DMS153 treated with DMSO at 0.1 percent for 48 hours (cell line): ENCODE results near the gene TJAP1.
"Not testable (repeated sequence)": the region's sequence is repeated elsewhere in the genome, so short reads cannot be mapped to it uniquely, and the experiment has no call there.

Experiments used
- DNase-seq: peaks from one replicate; lab custom pipeline; 2025; ENCODE audit not compliant: unreplicated experiment; lab: John Stamatoyannopoulos, UW

The TJAP1 gene

DNA sequence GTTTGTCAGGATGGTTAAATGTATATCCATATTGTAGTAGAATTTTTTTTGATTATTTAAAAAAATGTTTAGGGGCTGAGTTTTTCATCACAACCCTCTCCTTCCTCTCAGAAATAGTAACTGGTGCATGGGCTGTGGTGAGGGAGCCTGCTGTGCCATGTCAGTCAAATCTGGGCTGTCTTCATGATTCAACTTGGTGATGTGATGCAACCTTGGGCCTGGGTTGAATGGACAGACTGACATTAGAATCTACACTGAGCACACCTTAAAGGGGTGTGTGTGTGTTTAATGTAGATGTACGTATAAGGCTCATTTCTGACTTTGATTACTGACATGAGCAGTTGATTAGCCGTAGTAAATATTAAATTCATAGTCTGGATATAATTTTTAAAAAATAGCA is 3.7 kb downstream of the TJAP1 start:
- DNase-seq = no peak

DNA sequence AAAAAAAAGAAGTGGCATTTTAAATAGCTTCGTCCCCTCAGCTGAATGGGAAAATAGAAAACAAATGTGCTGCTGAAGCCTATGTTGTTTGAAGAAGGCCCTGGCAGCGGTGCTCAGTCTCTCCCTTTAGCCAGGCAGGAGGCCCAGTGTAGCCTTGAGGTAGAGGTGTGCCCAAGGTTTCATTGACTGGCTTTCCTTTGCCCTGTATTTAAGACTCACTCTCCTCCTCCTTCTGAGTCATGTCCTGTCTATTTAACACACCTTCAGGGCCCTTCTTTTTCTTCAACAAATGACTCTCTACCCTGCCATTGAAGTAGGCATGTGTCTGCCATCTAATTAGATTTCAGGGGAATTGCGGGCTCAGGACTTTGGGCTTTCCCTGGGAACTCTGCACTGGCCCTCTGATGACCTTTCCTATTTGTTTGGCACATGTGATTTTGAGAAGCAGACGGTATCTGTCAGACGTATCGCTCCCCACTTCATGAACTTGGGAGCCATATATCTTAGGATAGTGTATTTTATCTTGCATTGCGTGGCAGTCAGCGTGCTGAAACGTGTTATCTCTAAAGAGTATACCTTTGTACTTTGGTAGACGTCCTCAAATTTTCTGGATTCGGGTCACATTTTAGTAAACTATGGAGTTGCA is 4.3 kb downstream of the TJAP1 start:
- no peak for DNase-seq

DNA sequence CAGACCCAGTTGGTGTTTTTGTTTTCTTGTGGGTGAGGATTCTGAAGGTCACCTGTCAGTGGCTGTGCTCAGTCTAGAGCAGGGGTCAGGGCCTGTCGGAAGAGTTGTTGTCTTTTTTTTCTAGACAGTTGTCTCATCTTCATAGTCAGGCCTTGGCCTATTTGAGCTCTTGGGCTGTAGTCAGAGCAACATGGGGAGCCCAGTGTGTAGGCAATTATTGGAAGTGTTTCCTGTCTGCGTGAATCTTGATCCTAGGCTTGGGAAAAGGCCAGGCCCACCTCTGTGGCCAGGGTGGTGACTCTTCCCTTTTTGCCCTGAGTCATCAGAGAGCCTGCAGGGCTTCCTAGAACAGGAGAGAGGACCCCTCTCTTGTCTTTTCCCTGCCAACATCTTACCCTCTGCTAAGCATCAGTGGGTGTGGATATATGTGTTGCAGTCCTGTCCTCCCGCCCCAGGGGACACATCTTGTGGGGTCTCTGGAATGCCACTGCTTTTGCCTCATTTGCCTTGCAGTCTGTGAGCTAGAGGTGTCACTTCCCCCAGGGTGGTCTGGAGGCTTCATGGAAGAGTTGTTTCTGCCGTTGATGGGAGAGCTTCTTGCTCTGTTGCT is 11.4 kb downstream of the TJAP1 start:
- no peak for DNase-seq

DNA sequence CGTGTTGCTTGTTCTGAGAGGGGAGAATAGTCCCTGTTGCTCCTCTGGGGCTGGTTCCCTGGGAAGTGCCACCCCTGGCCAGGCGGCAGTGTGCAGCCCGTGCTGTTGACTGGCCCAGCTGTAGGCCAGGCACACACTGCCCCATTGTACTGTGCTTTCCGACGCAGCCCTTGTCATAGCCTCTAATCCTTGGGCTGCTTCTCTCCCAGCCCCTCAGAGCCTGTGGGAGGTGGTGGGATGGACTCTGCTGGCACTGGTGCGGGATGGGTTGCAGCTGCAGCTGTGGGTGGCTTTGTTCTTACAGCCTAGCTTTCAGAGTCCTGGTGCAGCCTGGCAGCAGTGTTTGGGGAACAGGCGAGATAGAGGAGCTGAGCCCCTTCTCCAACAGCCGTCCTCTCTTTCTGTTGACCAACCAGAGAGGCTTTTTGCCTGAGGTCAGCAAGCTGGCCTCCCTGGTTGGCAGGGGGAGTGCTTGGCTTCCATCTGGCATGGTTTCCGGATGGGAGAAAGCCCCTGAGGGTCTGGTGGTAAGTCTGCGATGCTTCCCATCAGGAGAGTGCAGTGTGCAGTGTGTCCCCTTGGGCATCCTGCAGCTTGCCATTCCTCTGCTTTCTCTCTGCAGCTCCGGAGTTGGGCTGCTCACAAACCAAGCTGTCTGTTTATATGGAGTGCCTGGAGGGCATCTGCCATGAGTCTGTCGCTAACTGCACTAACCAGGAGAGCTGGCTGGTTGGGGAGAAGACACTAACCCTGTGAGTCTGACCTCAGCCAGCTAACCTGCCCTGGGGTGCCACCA is 12.1 kb downstream of the TJAP1 start:
- no peak for DNase-seq

DNA sequence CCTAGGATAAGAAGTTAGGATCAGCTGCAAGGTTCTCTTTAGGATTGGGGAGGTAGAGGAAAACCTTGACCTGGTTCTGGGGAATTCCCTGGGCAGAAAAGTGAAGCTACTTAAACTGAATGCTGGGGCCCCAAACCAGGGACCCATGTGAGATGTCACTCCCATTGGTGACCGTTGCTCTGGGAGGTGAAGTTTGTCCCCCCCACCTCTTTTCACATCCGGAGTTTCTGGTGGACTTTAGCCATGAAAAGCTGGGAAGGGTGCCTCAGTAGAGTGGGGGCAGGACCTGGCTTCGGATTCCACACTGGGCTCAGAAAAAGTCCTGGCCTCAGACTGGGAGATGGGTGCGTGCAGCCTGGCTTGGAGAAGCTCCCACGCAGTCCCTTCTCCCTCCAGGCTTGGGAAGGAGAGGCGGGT is 13.2 kb downstream of the TJAP1 start:
- DNase-seq = no peak

DNA sequence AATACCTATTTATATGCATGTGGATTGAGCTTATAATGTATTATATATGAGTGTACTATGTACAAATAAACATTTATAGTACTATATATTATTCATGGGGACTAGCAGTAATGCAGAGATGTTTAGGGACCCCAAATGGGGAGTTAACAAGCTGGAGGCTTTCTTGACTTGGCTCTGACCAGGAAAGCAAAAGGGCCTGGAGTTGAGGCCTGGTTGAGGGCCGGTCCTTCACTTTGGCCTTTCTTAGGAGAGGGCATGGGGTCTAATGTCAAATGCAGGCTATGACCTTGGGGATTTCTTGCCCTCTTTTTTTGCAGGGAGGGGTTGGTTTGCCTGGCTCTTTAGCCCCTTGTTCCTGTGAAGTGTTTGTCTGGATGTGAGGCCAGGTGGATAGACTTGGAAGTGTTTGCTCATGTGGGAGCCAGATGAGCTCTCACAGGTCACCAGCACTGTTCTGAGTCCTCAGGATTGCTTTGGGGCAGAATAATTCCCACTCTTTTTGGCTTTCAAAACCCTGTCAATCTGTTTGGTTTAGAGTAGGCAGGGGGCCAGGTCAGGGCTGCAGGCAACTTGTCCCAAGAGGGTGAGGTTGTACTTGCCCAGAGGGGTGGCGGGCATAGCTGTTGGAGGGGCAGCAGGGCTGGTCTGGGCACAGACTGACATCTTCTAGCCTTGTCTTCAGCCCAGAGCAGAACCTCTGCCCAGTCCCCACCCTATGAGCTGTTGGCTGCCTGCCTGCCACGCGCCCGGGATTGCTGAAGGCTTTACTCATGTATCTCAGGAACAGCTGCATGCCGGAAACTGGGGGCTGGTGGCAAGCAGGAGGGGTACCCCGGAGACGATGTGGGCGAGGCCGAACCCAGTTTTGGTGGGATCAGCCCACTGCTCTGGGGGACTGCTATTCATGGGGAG is 14.6 kb downstream of the TJAP1 start:
- DNase-seq = no peak

DNA sequence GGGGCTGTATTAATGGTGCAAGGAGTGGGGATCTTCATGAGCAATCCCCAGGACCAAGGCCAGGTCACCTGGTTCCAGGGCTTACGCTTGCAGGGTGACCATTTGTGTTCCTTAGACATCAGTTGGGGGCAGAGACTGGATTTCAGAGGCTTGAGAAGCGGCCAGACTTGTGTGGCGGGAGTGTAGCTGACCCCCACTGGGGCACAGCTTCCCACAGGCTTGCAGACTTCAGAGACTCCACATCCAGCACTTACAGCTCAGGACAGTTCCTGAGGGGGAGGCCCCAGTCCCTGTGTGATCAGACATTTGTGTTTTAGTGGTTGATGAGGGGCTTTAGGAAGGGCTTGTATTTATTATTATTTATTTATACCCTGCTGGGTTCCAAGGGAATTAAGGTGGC is 15.3 kb downstream of the TJAP1 start:
- DNase-seq = no peak

DNA sequence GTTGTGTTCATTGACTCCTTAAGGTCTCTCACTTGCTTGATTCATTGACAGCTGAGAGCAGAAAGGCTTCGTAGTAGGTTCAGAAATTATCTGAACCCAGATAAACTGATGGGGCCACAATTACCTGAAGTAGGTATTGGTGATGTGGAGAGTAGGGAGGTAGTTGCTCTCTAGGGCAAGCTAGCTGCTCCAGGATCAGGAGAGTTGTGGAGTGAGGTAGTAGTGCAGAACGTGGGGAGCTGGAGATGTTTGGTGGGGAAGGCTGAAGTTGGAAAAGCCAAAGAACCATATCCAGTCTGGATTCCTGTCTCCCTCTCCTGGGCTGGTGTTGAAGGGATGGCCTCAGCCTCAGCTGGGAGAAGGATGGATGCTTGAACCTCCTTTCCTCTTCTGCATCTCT is 15.9 kb downstream of the TJAP1 start:
- no peak for DNase-seq

DNA sequence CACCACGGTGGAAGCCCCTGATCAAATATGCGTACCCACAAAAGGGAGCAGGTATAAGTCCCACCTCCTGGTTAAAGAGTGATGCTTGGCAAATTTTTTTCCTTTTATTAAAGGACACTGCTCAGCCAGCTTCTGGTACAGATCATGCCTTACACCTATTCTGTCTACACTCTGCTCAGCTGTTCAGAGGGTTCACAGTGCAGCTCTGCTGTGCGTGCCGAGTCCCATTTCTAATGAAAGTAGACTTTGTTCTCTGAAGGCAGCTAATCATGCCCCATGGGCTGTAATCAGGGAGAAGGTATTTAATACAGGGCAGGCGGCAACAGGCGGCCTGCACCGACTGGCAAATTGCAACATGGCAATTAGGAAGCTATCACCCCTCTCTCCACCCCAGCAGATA is 16.5 kb downstream of the TJAP1 start:
- DNase-seq = no peak

DNA sequence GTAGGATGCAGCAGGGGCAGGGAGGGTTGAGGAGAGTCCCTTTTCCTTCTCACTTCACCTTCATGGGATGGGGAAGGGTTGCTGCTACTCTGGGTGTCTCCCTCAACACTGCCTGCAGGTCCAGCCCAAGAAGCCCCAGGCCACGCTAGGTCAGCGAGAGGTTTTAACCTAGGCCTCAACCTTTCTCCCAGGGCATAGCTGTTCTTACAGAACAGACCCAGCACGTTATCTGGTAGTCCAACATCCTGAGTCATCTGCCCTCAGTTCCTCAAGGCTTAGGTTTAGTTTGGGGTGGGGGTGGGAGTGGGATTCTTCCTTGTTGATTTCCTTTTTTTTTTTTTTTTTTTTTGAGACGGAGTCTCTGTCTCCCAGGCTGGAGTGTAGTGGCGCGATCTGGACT is 17.0 kb downstream of the TJAP1 start:
- DNase-seq = no peak

DNA sequence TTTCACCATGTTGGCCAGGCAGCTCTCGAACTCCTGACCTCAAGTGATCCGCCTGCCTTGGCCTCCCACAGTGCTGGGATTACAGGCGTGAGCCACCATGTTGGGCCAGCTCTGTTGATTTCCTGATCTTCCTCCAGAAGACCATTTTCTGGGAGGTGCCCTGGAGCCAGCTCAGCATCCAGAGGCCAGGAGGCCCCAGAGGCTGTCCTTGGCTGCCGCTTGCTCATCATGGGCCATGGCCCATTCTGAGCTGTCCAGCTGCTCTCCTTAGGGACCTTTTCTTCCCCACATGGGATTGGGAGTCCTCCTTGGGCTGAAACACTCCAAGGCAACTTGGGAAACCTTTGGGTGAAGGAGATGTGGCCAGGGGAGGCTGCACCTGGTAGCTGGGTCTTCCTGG is 17.4 kb downstream of the TJAP1 start:
- DNase-seq = no peak

DNA sequence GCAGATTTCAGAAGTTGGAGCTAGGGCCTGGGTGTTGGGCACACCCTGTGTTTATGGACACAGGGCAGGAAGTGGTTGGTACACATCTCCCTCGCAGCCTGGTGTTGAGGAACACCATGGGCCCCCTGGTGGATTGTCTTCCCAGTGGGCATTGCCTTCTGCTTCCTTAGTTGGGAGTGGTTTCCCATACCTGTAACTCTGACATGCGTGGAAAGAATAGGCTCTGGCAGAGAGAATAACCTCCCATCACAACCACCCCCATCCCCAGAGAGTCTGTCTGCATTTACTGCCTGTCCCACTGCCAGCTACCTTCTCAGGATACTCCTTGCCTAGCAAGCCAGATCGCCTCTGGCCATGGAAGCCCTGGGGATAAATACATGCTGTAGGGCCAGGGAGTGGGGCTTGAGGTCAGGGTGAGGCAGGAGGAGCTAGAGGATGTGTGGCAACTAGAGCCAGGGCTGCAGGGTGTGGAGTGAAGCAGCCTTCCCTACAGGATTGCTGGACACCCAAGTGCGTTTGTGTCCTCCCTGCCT is 18.1 kb downstream of the TJAP1 start:
- DNase-seq = no peak

DNA sequence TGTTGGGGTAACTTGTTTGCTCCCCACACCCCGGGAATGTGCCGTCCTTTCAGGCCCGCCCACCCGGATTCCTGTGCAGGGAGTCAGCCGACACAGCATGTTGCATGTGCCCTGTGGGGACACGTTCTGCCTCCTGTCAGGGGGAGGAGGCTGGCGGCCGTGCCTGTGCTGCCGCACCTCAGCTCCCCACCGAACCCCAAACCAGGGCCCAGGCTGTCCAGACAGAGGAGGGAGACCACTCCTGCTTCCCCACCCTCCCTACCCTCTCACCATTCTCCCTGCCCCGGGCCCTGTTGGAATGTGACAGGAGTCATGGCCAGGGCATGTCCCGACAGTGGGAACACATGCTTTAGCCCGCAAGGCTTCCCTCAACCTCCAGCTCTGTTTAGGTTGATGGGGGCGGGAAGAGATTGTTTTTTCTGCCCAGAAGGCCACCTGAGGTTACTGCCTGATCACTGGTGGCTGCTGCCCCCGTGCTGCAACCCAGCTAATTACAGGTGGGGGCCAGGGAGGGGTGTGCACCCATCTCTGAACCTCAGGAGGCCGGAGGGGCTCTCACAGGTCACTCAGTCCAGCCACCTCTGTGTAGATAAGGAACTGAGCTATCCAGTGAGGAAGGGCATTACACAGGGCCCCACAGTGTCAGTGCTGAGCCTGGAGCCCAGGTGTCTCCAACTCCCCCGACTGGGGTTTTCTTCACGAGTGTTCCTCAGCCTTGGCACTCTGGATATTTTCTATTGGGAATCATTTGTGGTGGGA is 19.2 kb downstream of the TJAP1 start:
- no peak for DNase-seq

DNA sequence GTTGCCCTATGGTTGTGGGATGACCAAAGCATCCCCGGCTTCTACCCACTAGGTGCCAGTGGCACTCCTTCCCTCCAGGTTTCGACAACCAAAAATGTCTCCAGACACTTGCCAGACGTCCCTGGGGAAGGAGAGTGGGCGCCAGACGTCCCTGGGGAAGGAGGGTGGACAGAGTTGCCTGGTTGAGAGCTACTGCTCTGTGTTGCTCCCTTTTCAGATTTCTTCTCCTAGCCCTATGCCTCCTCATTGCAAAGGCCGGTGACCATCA is 19.7 kb downstream of the TJAP1 start:
- no peak for DNase-seq

DNA sequence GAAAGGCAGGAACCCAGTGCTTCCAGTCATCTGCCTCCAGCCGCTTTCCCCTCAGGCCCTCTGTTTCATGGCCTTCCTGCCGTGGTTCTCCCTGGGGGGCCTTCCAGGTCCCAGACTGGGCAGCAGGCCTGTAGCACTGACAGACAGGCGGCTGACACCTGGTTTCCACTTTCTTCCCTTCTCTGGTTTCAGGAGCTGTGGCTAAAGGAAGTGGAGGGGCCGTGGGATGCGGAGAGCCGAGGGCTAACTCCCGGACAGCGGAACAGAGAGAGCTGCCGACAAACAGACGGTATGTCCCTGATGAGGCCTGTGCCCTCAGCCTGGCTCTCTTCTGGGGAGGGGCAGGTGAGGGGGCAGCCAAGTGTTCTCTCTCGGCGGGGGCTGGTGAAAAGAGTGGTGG is 20.3 kb downstream of the TJAP1 start:
- DNase-seq = no peak

DNA sequence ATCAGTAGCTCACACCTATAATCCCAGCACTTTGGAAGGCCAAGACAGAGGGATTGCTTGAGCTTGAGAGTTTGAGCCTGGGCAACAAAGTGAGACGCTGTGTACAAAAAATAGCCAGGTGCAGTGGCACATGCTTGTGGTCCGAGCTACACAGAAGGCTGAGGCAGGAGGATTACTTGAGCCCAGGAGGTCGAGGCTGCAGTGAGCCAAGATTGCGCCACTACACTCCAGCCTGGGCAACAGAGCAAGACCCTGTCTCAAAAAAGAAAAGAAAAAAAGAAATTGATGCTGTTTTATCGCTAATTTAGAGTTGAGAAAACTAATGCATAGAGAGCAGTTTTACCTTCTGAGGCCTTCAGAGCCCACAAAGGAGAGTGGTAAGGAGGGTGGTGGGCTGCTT is 20.9 kb downstream of the TJAP1 start:
- not testable (repeated sequence) for DNase-seq

DNA sequence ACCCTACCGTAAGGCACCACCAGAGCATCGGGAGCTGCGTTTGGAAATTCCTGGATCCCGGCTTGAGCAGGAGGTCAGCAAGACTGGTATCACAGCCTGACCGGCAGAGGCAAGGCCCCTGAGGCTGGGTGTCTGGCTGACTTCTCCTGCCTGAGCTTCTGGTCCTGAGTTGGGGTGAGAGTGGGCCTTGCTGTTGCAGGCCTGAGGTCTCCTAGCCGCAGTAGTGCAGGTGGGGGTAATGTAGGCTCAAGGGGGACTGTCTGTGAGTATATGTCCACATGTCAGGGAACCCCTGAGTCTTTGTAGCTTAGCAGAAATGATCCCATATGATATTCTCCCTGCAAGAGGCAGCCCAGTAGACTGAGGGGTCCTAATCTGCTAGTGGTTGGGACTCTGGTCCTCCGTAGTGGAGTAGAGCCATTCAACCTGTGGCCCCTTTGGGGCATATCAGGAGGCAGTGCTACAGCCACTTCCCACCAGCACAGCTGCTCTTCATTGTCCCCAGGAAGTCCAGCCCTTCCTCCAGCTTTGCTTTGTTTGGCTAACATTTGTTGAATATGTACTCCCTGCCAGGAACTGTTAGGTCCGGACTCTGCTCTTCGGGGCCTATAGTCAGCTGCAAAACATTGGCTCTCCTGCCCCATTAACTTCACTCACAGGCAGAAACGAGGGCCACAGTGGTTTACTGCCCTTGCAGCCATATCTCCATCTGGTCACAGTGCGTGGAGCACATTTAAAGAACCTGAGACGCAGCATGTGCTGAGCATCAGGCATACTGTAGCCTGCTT is 21.9 kb downstream of the TJAP1 start:
- DNase-seq = no peak

DNA sequence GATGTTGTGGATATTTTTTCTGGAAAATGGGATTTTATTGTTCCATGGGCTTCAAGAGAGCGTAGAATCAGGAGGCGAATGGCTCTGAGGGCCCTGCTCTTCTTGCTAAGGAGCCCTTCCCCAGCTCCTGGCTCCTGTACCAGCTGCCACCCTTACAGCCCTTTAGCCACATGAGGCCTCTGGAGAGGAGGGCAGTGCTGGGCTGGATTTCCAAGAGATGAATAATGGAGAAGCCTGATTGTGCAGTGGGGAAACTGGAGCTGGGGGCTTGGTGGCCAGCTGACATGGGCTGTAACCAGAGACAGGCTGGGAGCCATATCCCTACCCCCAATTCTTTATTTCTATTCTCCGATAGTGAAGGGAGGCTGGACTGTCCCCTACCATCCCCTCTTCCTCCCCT is 23.6 kb downstream of the TJAP1 start:
- no peak for DNase-seq

DNA sequence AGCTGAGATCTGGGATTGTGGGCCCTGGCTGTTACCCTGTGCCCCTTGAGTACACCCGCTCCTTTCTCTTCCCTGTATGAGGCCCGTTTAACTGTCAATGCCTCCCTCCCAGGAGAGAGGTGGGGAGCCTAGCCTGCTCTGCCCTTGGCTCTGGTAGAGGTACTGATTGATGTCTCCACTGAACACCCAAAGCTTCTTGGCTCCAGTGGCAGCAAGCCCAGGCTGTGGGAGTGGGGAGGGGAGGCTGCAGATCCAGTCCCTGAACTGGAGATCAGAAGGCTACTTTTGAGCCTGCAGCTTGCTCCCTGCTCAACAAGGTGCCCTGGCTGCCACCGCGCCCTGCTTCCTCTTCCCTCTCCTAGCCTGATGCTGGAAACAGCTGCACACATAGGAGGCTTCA is 25.3 kb downstream of the TJAP1 start:
- no peak for DNase-seq

DNA sequence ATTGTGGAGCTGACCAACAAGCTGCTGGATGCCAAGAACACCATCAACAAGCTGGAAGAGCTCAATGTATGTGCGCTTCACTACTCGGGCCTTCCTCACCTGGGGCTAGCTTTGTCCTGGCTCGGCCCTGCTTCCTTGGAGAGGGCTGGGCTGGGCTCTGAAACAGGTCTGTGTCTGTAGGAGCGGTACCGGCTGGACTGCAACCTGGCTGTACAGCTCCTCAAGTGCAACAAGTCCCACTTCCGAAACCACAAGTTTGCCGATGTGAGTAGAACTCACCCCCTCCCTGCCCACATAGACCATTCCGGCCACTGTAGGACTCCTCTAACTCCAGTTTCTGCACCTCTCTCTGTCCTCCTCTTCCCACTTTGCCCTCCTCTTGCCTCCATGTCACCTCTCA is 26.1 kb downstream of the TJAP1 start:
- no peak for DNase-seq
